NB4 (cell line): Measurements from ENCODE around the gene SCP2.

ENCODE experiments used
- POLR2A ChIP-seq: IDR thresholded peaks from 2 replicates; pipeline ENCODE4 v1.6.1; 2011; ENCODE audit warnings: mild to moderate bottlenecking; ENCODE audit not compliant: insufficient read length; ENCODE audit errors: extremely low read depth
- TF ChIP-seq, protein P1 (sequence below): IDR thresholded peaks from one replicate; pipeline ENCODE4 v1.5.1; 2012; ENCODE audit warnings: low read depth, low read length
- TF ChIP-seq, protein P2 (sequence below): IDR thresholded peaks from 2 replicates; pipeline ENCODE4 v1.6.1; 2011; ENCODE audit warnings: low read depth, low read length

GRCh38 chr1:52952112-52952511 is 25.0 kb downstream of the SCP2 start:
- TF ChIP-seq, protein P1, sequence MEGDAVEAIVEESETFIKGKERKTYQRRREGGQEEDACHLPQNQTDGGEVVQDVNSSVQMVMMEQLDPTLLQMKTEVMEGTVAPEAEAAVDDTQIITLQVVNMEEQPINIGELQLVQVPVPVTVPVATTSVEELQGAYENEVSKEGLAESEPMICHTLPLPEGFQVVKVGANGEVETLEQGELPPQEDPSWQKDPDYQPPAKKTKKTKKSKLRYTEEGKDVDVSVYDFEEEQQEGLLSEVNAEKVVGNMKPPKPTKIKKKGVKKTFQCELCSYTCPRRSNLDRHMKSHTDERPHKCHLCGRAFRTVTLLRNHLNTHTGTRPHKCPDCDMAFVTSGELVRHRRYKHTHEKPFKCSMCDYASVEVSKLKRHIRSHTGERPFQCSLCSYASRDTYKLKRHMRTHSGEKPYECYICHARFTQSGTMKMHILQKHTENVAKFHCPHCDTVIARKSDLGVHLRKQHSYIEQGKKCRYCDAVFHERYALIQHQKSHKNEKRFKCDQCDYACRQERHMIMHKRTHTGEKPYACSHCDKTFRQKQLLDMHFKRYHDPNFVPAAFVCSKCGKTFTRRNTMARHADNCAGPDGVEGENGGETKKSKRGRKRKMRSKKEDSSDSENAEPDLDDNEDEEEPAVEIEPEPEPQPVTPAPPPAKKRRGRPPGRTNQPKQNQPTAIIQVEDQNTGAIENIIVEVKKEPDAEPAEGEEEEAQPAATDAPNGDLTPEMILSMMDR = no peak
- TF ChIP-seq POLR2A = no peak
- TF ChIP-seq, protein P2, sequence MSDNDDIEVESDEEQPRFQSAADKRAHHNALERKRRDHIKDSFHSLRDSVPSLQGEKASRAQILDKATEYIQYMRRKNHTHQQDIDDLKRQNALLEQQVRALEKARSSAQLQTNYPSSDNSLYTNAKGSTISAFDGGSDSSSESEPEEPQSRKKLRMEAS = no peak
